BLaER1 treated with 17β-estradiol and CSF1 and Interleukin-3, amounts not matched to agents 10 nM and 100 nM (cell line): Measurements from ENCODE around the gene TMEM144.

Experiments used
- H3K27ac ChIP-seq, 11 experiments: shearing (Covaris generic); formaldehyde crosslinking; 2 replicates each; pipeline ENCODE4 v1.8.1; 2022
- H3K27me3 ChIP-seq, 11 experiments: shearing (Covaris generic); formaldehyde crosslinking; 2 replicates each; pipeline ENCODE4 v1.8.1; 2022
- H3K36me3 ChIP-seq, 11 experiments: shearing (Covaris generic); formaldehyde crosslinking; 2 replicates each; pipeline ENCODE4 v1.8.1; 2022
- H3K4me1 ChIP-seq, 10 experiments: shearing (Covaris generic); formaldehyde crosslinking; 2 replicates each; pipeline ENCODE4 v1.8.1; 2022
- H3K4me2 ChIP-seq, 11 experiments: shearing (Covaris generic); formaldehyde crosslinking; 2 replicates each; pipeline ENCODE4 v1.8.1; 2022
- H3K4me3 ChIP-seq, 10 experiments: shearing (Covaris generic); formaldehyde crosslinking; 2 replicates each; pipeline ENCODE4 v1.8.1; 2022
- H3K9ac ChIP-seq, 11 experiments: shearing (Covaris generic); formaldehyde crosslinking; 2 replicates each; pipeline ENCODE4 v1.8.1; 2022
- H3K9me3 ChIP-seq, 11 experiments: shearing (Covaris generic); formaldehyde crosslinking; replicated peaks in 1 of 11; 2 replicates each; pipeline ENCODE4 v1.8.1; 2022
- H4K20me1 ChIP-seq, 11 experiments: shearing (Covaris generic); formaldehyde crosslinking; 2 replicates each; pipeline ENCODE4 v1.8.1; 2022
- Cebpa-rat ChIP-seq, 11 experiments: shearing (Covaris generic); IDR thresholded peaks; 2 replicates each; pipeline ENCODE4 v1.8.1; 2022

TMEM144 gene

GRCh38 chr4:158195297-158195696 is 15.0 kb upstream of the TMEM144 start:
- no peaks in the 10 kb centered on the region for H3K4me1 ChIP-seq
- no peak overlapping the region for H3K4me3 ChIP-seq
- no peak overlapping the region for H3K9ac ChIP-seq
- no peak overlapping the region for H3K27ac ChIP-seq
- no peak overlapping the region for H3K4me2 ChIP-seq
- TF ChIP-seq Cebpa-rat (IDR thresholded peaks at IDR 0.05), result no peak
- H4K20me1 ChIP-seq, result no peaks in the 10 kb centered on the region
- H3K36me3 ChIP-seq, result 0 out of 22 replicates have a peak, but pooled peaks cover 0 to 7% (median 0%) of the 10 kb centered on the region in 11 experiments
- H3K27me3 ChIP-seq, result no peaks in the 10 kb centered on the region
- no peaks in the 10 kb centered on the region for H3K9me3 ChIP-seq

GRCh38 chr4:158197194-158197776 is 13.0 kb upstream of the TMEM144 start:
- Histone ChIP-seq H3K4me1 (peaks cover 0 to 15% (median 6%) of the 10 kb centered on the region in 10 experiments; a peak in 10 of 20 replicates), H3K4me2 (no peak overlapping the region), H3K9me3 (no peaks in the 10 kb centered on the region), H3K9ac (no peak overlapping the region), H3K27ac (no peak overlapping the region), H4K20me1 (no peaks in the 10 kb centered on the region), H3K27me3 (no peaks in the 10 kb centered on the region), H3K36me3 (0 out of 22 replicates have a peak, but pooled peaks cover 0 to 4% (median 0%) of the 10 kb centered on the region in 11 experiments), H3K4me3 (no peak overlapping the region)
- TF ChIP-seq Cebpa-rat (IDR thresholded peaks at IDR 0.05), result no peak

GRCh38 chr4:158200214-158200613 is 10.1 kb upstream of the TMEM144 start:
- Histone ChIP-seq H3K9me3 (no peaks in the 10 kb centered on the region), H3K4me2 (no peak overlapping the region), H3K4me3 (no peak overlapping the region), H4K20me1 (no peaks in the 10 kb centered on the region), H3K27me3 (no peaks in the 10 kb centered on the region), H3K9ac (no peak overlapping the region), H3K4me1 (peaks cover 0 to 28% (median 11%) of the 10 kb centered on the region in 10 experiments; a peak in 12 of 20 replicates), H3K36me3 (0 out of 22 replicates have a peak, but pooled peaks cover 0 to 4% (median 0%) of the 10 kb centered on the region in 11 experiments), H3K27ac (no peak overlapping the region)
- TF ChIP-seq Cebpa-rat (IDR thresholded peaks at IDR 0.05), result no peak

GRCh38 chr4:158201322-158201721 is 9.0 kb upstream of the TMEM144 start:
- Histone ChIP-seq H3K4me2 (peak overlapping the region in 5 of 11 experiments; percentile 12 to 54 (median 41); a peak in 7 of 22 replicates), H3K9me3 (peaks cover 0 to 5% (median 0%) of the 10 kb centered on the region in 11 experiments; a peak in 1 of 22 replicates), H3K36me3 (0 out of 22 replicates have a peak, but pooled peaks cover 0 to 4% (median 0%) of the 10 kb centered on the region in 11 experiments), H3K9ac (no peak overlapping the region), H4K20me1 (no peaks in the 10 kb centered on the region), H3K27ac (peak overlapping the region in 4 of 11 experiments; percentile 44 to 62 (median 51); a peak in 5 of 22 replicates), H3K27me3 (no peaks in the 10 kb centered on the region), H3K4me1 (peaks cover 0 to 28% (median 11%) of the 10 kb centered on the region in 10 experiments; a peak in 12 of 20 replicates), H3K4me3 (no peak overlapping the region)
- TF ChIP-seq Cebpa-rat (IDR thresholded peaks at IDR 0.05), result no peak

GRCh38 chr4:158201876-158202275 is 8.4 kb upstream of the TMEM144 start:
- H4K20me1 ChIP-seq, result no peaks in the 10 kb centered on the region
- no peak overlapping the region for H3K9ac ChIP-seq
- H3K36me3 ChIP-seq, result 0 out of 22 replicates have a peak, but pooled peaks cover 0 to 4% (median 0%) of the 10 kb centered on the region in 11 experiments
- H3K27ac ChIP-seq, result peak overlapping the region in 6 of 11 experiments; percentile 15 to 62 (median 45); a peak in 9 of 22 replicates
- peaks cover 0 to 5% (median 0%) of the 10 kb centered on the region in 11 experiments; a peak in 1 of 22 replicates for H3K9me3 ChIP-seq
- peak overlapping the region in 6 of 11 experiments; percentile 12 to 54 (median 34); a peak in 10 of 22 replicates for H3K4me2 ChIP-seq
- H3K4me3 ChIP-seq, result no peak overlapping the region
- H3K27me3 ChIP-seq, result no peaks in the 10 kb centered on the region
- no peak for TF ChIP-seq Cebpa-rat (IDR thresholded peaks at IDR 0.05)
- H3K4me1 ChIP-seq, result peaks cover 0 to 28% (median 11%) of the 10 kb centered on the region in 10 experiments; a peak in 12 of 20 replicates

- peak overlapping the region in 5 of 11 experiments; percentile 26 to 54 (median 41); a peak in 9 of 22 replicates for H3K4me2 ChIP-seq
- 0 out of 22 replicates have a peak, but pooled peaks cover 0 to 4% (median 0%) of the 10 kb centered on the region in 11 experiments for H3K36me3 ChIP-seq
- no peaks in the 10 kb centered on the region for H3K27me3 ChIP-seq
- peaks cover 0 to 5% (median 0%) of the 10 kb centered on the region in 11 experiments; a peak in 1 of 22 replicates for H3K9me3 ChIP-seq
- no peak for TF ChIP-seq Cebpa-rat (IDR thresholded peaks at IDR 0.05)
- peak overlapping the region in 6 of 11 experiments; percentile 15 to 62 (median 45); a peak in 9 of 22 replicates for H3K27ac ChIP-seq
- H3K4me3 ChIP-seq, result no peak overlapping the region
- H4K20me1 ChIP-seq, result no peaks in the 10 kb centered on the region
- peaks cover 0 to 28% (median 11%) of the 10 kb centered on the region in 10 experiments; a peak in 12 of 20 replicates for H3K4me1 ChIP-seq
- H3K9ac ChIP-seq, result no peak overlapping the region
Observed at GRCh38 chr4:158202481-158202880, 7.8 kb upstream of the TMEM144 start.

- TF ChIP-seq Cebpa-rat (IDR thresholded peaks at IDR 0.05), result no peak
- H3K4me1 ChIP-seq, result peaks cover 0 to 35% (median 11%) of the 10 kb centered on the region in 10 experiments; a peak in 12 of 20 replicates
- no peaks in the 10 kb centered on the region for H4K20me1 ChIP-seq
- no peak overlapping the region for H3K9ac ChIP-seq
- H3K36me3 ChIP-seq, result 0 out of 22 replicates have a peak, but pooled peaks cover 0 to 4% (median 0%) of the 10 kb centered on the region in 11 experiments
- H3K4me2 ChIP-seq, result peak overlapping the region in 1 of 11 experiments; percentile 38; a peak in 3 of 22 replicates
- no peak overlapping the region for H3K27ac ChIP-seq
- H3K27me3 ChIP-seq, result no peaks in the 10 kb centered on the region
- peaks cover 0 to 5% (median 0%) of the 10 kb centered on the region in 11 experiments; a peak in 1 of 22 replicates for H3K9me3 ChIP-seq
- no peak overlapping the region for H3K4me3 ChIP-seq
Observed at GRCh38 chr4:158203436-158203835, 6.8 kb upstream of the TMEM144 start.

GRCh38 chr4:158203929-158204328 is 6.4 kb upstream of the TMEM144 start:
- 0 out of 22 replicates have a peak, but pooled peaks cover 0 to 4% (median 0%) of the 10 kb centered on the region in 11 experiments for H3K36me3 ChIP-seq
- H3K4me3 ChIP-seq, result no peak overlapping the region
- no peak for TF ChIP-seq Cebpa-rat (IDR thresholded peaks at IDR 0.05)
- no peak overlapping the region for H3K9ac ChIP-seq
- H3K27ac ChIP-seq, result no peak overlapping the region
- H3K4me1 ChIP-seq, result peaks cover 2 to 40% (median 15%) of the 10 kb centered on the region in 10 experiments; a peak in 15 of 20 replicates
- no peaks in the 10 kb centered on the region for H3K27me3 ChIP-seq
- H4K20me1 ChIP-seq, result no peaks in the 10 kb centered on the region
- no peak overlapping the region for H3K4me2 ChIP-seq
- peaks cover 0 to 5% (median 0%) of the 10 kb centered on the region in 11 experiments; a peak in 1 of 22 replicates for H3K9me3 ChIP-seq
